GM12878 (cell line): ENCODE results near the gene TTC39B. TPM values are rescaled to one million over a fixed set of nuclear protein-coding genes. Genes with fewer than 3 reads are reported as not detected.

ENCODE experiments used
- ATAC-seq: fragments of 200-7000 bp; cut with Tn5 transposase; 3 replicates; pipeline ENCODE4 v1.9.1; 2020; ENCODE audit warnings: mild to moderate bottlenecking, moderate library complexity
- BruUV-seq: library from RNA; stranded (reverse); fragments of 400-500 nt; replicated peaks from 2 replicates; lab custom pipeline; 2021; lab: Mats Ljungman, UMichigan
- CTCF ChIA-PET: fragments of 300-600 bp; sonication (Branson Sonifier 250); formaldehyde crosslinking; extraction: SDS; loops from one replicate; lab custom pipeline; 2021; ENCODE audit warnings: inconsistent platforms; lab: Yijun Ruan, JAX
- POLR2A ChIA-PET: fragments of 350-600 bp; formaldehyde crosslinking; extraction: SDS; loops from one replicate; lab custom pipeline; 2021; ENCODE audit warnings: inconsistent platforms; lab: Charles Lee
- RAD21 ChIA-PET: fragments of 300-600 bp; sonication (Branson Sonifier 250); formaldehyde crosslinking; loops from one replicate; lab custom pipeline; 2023; ENCODE audit warnings: antibody characterized with exemption; ENCODE audit not compliant: unreplicated experiment; lab: Charles Lee
- SMC1A ChIA-PET: fragments of 300-600 bp; sonication (Branson Sonifier 250); formaldehyde crosslinking; loops from one replicate; lab custom pipeline; 2023; ENCODE audit not compliant: unreplicated experiment, uncharacterized antibody; lab: Charles Lee
- DNase-seq: peaks from one replicate; pipeline ENCODE4 v3.0.0-alpha.2; 2011; ENCODE audit warnings: low read depth, low spot score
- FAIRE-seq: peaks from 3 replicates; lab custom pipeline; 2011; peaks lifted over from hg19 to GRCh38; lab: Jason Lieb, UNC
- H2AFZ ChIP-seq: 2 replicates; pipeline ENCODE4 v1.6.0; 2011; ENCODE audit warnings: low read depth, low read length, control low read depth; ENCODE audit not compliant: control insufficient read depth
- H3K27ac ChIP-seq: 2 replicates; pipeline ENCODE4 v1.5.1; 2011; ENCODE audit warnings: control low read depth; ENCODE audit not compliant: control insufficient read depth, insufficient read depth
- H3K27me3 ChIP-seq, 2 experiments: replicated peaks in 1 of 2; 2 replicates each; pipeline versions ENCODE4 v1.6.0 to v1.6.1; 2011; ENCODE audit warnings: low read length in 1 of 2; ENCODE audit not compliant: control insufficient read depth in 2 of 2, insufficient read depth in 2 of 2
- H3K36me3 ChIP-seq, 2 experiments: 2 replicates each; pipeline ENCODE4 v1.5.1; 2011; ENCODE audit warnings: low read length in 1 of 2; ENCODE audit not compliant: control insufficient read depth in 2 of 2, insufficient read depth in 2 of 2
- H3K4me1 ChIP-seq: 2 replicates; pipeline ENCODE4 v1.6.1; 2011; ENCODE audit warnings: mild to moderate bottlenecking, low read length, moderate library complexity, mixed read lengths; ENCODE audit not compliant: control insufficient read depth, insufficient read depth
- H3K4me2 ChIP-seq: 2 replicates; pipeline ENCODE4 v1.6.0; 2011; ENCODE audit warnings: control low read depth; ENCODE audit not compliant: control insufficient read depth, insufficient read depth
- H3K4me3 ChIP-seq: fragments of 200-600 bp; sonication (generic); 2 replicates; pipeline ENCODE4 v1.5.1; 2016
- H3K79me2 ChIP-seq: 2 replicates; pipeline ENCODE4 v1.6.0; 2011; ENCODE audit warnings: low read length; ENCODE audit not compliant: control insufficient read depth, insufficient read depth
- H3K9ac ChIP-seq: 2 replicates; pipeline ENCODE4 v1.8.0; 2011; ENCODE audit warnings: low read length, control low read depth, mixed read lengths; ENCODE audit not compliant: control insufficient read depth, insufficient read depth
- H3K9me3 ChIP-seq: replicated peaks from 3 replicates; pipeline ENCODE4 v1.5.1; 2011; ENCODE audit warnings: mild to moderate bottlenecking, low read length; ENCODE audit not compliant: control insufficient read depth, insufficient read depth
- H4K20me1 ChIP-seq: 2 replicates; pipeline ENCODE4 v1.6.0; 2011; ENCODE audit not compliant: control insufficient read depth, insufficient read depth
- CBFB ChIP-seq: IDR thresholded peaks from 2 replicates; pipeline ENCODE4 v1.6.1; 2016; ENCODE audit warnings: antibody characterized with exemption, low read depth
- CTCF ChIP-seq, 3 experiments: IDR thresholded peaks in 2 of 3; conservative IDR thresholded peaks in 1 of 3; 2 replicates each; pipeline ENCODE4 v1.5.1; 2011; ENCODE audit warnings: low read depth in 3 of 3, low read length in 3 of 3, mild to moderate bottlenecking in 3 of 3, control low read depth in 2 of 3, moderate library complexity in 2 of 3, inconsistent platforms in 1 of 3, mixed read lengths in 1 of 3; ENCODE audit not compliant: control insufficient read depth in 2 of 3, insufficient read depth in 1 of 3; ENCODE audit errors: extremely low read depth in 1 of 3
- EP300 ChIP-seq, 2 experiments: fragments of 150-350 bp in 1 of 2; IDR thresholded peaks; 2 replicates each; pipeline ENCODE4 v1.6.1; 2011 to 2012; ENCODE audit warnings: low read depth in 2 of 2, low read length in 2 of 2, borderline replicate concordance in 1 of 2, improper control_type of control experiment in 1 of 2, inconsistent platforms in 1 of 2; ENCODE audit not compliant: control insufficient read depth in 1 of 2
- KAT2A ChIP-seq: conservative IDR thresholded peaks from 2 replicates; pipeline ENCODE4 v1.6.1; 2011; ENCODE audit warnings: low read depth, low read length; ENCODE audit not compliant: control insufficient read depth
- MEF2A ChIP-seq: IDR thresholded peaks from 2 replicates; pipeline ENCODE4 v1.6.1; 2011; ENCODE audit warnings: low read depth, mild to moderate bottlenecking, low read length, moderate library complexity; ENCODE audit not compliant: insufficient read depth
- NKRF ChIP-seq: fragments of 450-650 bp; conservative IDR thresholded peaks from 2 replicates; pipeline ENCODE4 v1.6.1; 2017; ENCODE audit warnings: mild to moderate bottlenecking, moderate library complexity
- RAD21 ChIP-seq: IDR thresholded peaks from 2 replicates; pipeline ENCODE4 v1.6.1; 2011; ENCODE audit warnings: mild to moderate bottlenecking, low read depth, low read length, moderate library complexity; ENCODE audit not compliant: insufficient read depth
- SMC3 ChIP-seq: IDR thresholded peaks from 2 replicates; pipeline ENCODE4 v1.6.1; 2011; ENCODE audit warnings: low read length, improper control_type of control experiment, borderline replicate concordance
- TCF7 ChIP-seq: IDR thresholded peaks from 2 replicates; pipeline ENCODE4 v1.6.1; 2014; ENCODE audit warnings: antibody characterized with exemption, borderline replicate concordance
- WGBS: methylation state at CpG from one replicate; pipeline ENCODE4 v1.1.6; 2016; ENCODE audit warnings: low lambda C conversion rate; ENCODE audit not compliant: insufficient replicate concordance, insufficient coverage; ENCODE audit errors: missing lambda C conversion rate; 5-methylcytosine and 5-hydroxymethylcytosine counted together
- in situ Hi-C: fragments of 300-500 bp; cut with MboI; formaldehyde crosslinking; loops from 9 replicates; pipeline ENCODE4 v1.14.3; 2018; ENCODE audit warnings: mixed read lengths
- intact Hi-C: fragments of 100-400 bp; cut with micrococcal nuclease; formaldehyde crosslinking; loops from one replicate; pipeline ENCODE4 v1.14.2; 2022; ENCODE audit not compliant: unreplicated experiment
- polyA plus RNA-seq, 11 experiments: library from polyadenylated mRNA; depleted of rRNA in 4 of 11; unstranded in 6 of 11; stranded (reverse) in 5 of 11; fragments of >200 nt; fragmentation: Nextera tagmentation in 4 of 11; fragmentation: Illumina TruSeq in 1 of 11; extraction: Ambion mirVana in 4 of 11; extraction: Trizol in 1 of 11; gene quantifications; 1 replicate in 1 of 11; 2 replicates in 10 of 11; pipeline versions ENCODE4 v1.2.1 to v1.2.3, GENCODE V29; 2011 to 2016; ENCODE audit warnings: inconsistent platforms in 2 of 11, missing spikeins in 2 of 11, low read depth in 1 of 11
- total RNA-seq, 4 experiments: library from RNA; depleted of rRNA in 3 of 4; stranded (reverse); fragments of >200 nt in 3 of 4; fragmentation: Illumina TruSeq in 1 of 4; extraction: Trizol in 1 of 4; gene quantifications; 2 replicates each; pipeline versions ENCODE4 v1.2.1 to v1.2.3, GENCODE V29; 2013 to 2021

Gene TTC39B
- total and polyA plus RNA-seq, 10 of the 15 experiments (the other 5 are each of a cell fraction or from before 2014, with no cell fraction given) = 0.68 to 2.5 (median 1.5) TPM

- TF ChIP-seq KAT2A = no peak
- TF ChIP-seq, all 136 proteins: peak for 0
These were observed 162.4 kb downstream of the TTC39B start (continued) for GRCh38 chr9:15144622-15145061.

DNA sequence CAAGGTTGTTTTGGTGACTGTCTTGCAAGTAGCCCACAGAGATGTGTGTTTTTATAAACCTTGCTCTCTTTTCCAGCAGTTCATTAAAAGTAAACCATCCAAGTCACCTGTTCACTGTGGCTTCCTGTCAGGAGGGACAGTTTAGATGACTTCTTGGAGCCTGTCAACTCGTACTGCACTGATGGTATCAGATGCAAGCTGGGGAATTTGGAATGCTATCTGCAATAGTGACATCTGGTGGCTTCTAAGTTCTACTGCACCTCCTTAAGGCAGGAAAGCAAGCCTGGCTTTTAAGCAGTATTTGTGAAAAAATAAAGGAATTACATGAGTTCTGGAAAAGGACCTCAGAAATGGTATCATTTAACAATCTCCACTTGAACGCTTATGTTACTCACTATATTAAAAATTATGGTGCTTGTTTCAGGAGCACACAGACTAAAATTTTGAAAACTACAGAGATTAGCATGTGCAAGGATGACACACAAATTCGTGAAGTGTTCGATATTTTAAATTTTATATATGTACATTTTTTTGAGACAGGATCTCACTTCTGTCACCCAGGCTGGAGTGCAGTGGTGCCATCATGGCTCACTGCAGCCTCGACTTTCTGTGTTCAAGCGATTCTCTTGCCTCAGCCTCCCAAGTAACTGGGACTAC, 164.0 kb downstream of the TTC39B start:
- H3K4me1 ChIP-seq = no peaks in the 10 kb centered on the region
- no peak overlapping the region for H3K4me2 ChIP-seq
- in situ Hi-C loops = loop anchor here (25.0 kb wide), 1 partner anchor 681 kb away; no protein-coding TSS in a partner anchor
- RAD21 ChIA-PET = no interaction called here
- BruUV-seq = no TSS peak
- WGBS = 42% methylated on average over 6 of the region's 6 CpGs
- no peaks in the 10 kb centered on the region for H3K36me3 ChIP-seq
- H3K27ac ChIP-seq = no peak overlapping the region
- TF ChIP-seq CBFB (no peak), EP300 (IDR thresholded peaks at IDR 0.05; ENCODE audit: borderline replicate concordance in 1 of 2, control insufficient read depth in 1 of 2, low read depth in 2 of 2, low read length in 2 of 2) (no peak), TCF7 (no peak), MEF2A (no peak), RAD21 (peak; percentile 43), CTCF (IDR thresholded peaks at IDR 0.05 in 2 of 3, conservative IDR thresholded peaks at IDR 0.05 in 1 of 3; ENCODE audit: control insufficient read depth in 2 of 3, extremely low read depth in 1 of 3, insufficient read depth in 1 of 3, low read depth in 3 of 3, low read length in 3 of 3) (peak; percentile 72 to 83 (median 80)), SMC3 (peak; percentile 45; the same call in 1 of the 2 replicates), NKRF (no peak)
- TF ChIP-seq, all 136 proteins: peak for 3
- ChIA-PET CTCF (interaction anchor here (0.6 to 1.3 kb wide), 4 partner anchors 16 to 164 kb away, joined by 3 to 4 read pairs (median 3); partner anchors contain the start of gene TTC39B), POLR2A (no interaction called here), SMC1A (interaction anchor here (0.9 to 1.0 kb wide), 2 partner anchors 8 to 89 kb away, joined by 3 to 4 read pairs; no protein-coding TSS in a partner anchor)
- FAIRE-seq (peak; percentile 90), ATAC-seq (peak; percentile 92), DNase-seq (no peak)
- Histone ChIP-seq H2AFZ (no peak overlapping the region), H3K79me2 (no peaks in the 10 kb centered on the region), H4K20me1 (no peaks in the 10 kb centered on the region), H3K4me3 (no peak overlapping the region), H3K9me3 (no peaks in the 10 kb centered on the region), H3K9ac (no peak overlapping the region), H3K27me3 (no peaks in the 10 kb centered on the region)
- intact Hi-C loops = no loop called here
